Fibroblast of lung (primary cell): ENCODE measurements around the gene RASSF1. TPM values are rescaled to one million over a fixed set of nuclear protein-coding genes. Genes with fewer than 3 reads are reported as not detected.

Experiments used
- DNase-seq, 2 donors: peaks; one replicate each; pipeline versions ENCODE4 v3.0.0 to v3.0.0-alpha.2; 2010; ENCODE audit warnings: low read depth in 2 of 2
- H2AFZ ChIP-seq: 2 replicates; pipeline ENCODE4 v1.5.1; 2012; ENCODE audit warnings: low read length, control low read depth, inconsistent platforms
- H3K27ac ChIP-seq: 2 replicates; pipeline ENCODE4 v1.5.1; 2011; ENCODE audit warnings: low read length, control low read depth; ENCODE audit not compliant: insufficient read depth
- H3K27me3 ChIP-seq: 2 replicates; pipeline ENCODE4 v1.5.1; 2011; ENCODE audit warnings: mild to moderate bottlenecking, low read length; ENCODE audit not compliant: control insufficient read depth, insufficient read depth
- H3K36me3 ChIP-seq: 2 replicates; pipeline ENCODE4 v1.5.1; 2011; ENCODE audit warnings: low read length; ENCODE audit not compliant: control insufficient read depth, insufficient read depth
- H3K4me1 ChIP-seq: 2 replicates; pipeline ENCODE4 v1.5.1; 2011; ENCODE audit warnings: low read length; ENCODE audit not compliant: control insufficient read depth, insufficient read depth; ENCODE audit errors: extremely low read depth
- H3K4me2 ChIP-seq: 2 replicates; pipeline ENCODE4 v1.5.1; 2011; ENCODE audit warnings: low read length, control low read depth; ENCODE audit not compliant: insufficient read depth; ENCODE audit errors: extremely low read depth
- H3K4me3 ChIP-seq, 4 experiments: fragments of 200-600 bp in 1 of 4; sonication (generic) in 1 of 4; replicated peaks in 1 of 4; 2 replicates each; pipeline ENCODE4 v1.5.1; 2011 to 2016; ENCODE audit warnings: low read length in 4 of 4, low read depth in 3 of 4, mild to moderate bottlenecking in 3 of 4, control low read depth in 2 of 4, inconsistent platforms in 1 of 4, mixed read lengths in 1 of 4; ENCODE audit not compliant: insufficient read depth in 1 of 4; ENCODE audit errors: control extremely low read depth in 1 of 4
- H3K79me2 ChIP-seq: 2 replicates; pipeline ENCODE4 v1.5.1; 2012; ENCODE audit warnings: mild to moderate bottlenecking, low read length, inconsistent platforms; ENCODE audit not compliant: control insufficient read depth, insufficient read depth
- H3K9ac ChIP-seq: 2 replicates; pipeline ENCODE4 v1.5.1; 2011; ENCODE audit warnings: mild to moderate bottlenecking, low read length, control low read depth; ENCODE audit not compliant: insufficient read depth
- H3K9me3 ChIP-seq: 2 replicates; pipeline ENCODE4 v1.5.1; 2012; ENCODE audit warnings: low read depth, low read length; ENCODE audit not compliant: control insufficient read depth, insufficient read depth
- H4K20me1 ChIP-seq: 2 replicates; pipeline ENCODE4 v1.5.1; 2011; ENCODE audit warnings: low read length; ENCODE audit not compliant: control insufficient read depth, insufficient read depth; ENCODE audit errors: extremely low read depth
- CTCF ChIP-seq, 2 donors: IDR thresholded peaks in 1 of 2; conservative IDR thresholded peaks in 1 of 2; 1 replicate in 1 of 2; 2 replicates in 1 of 2; pipeline ENCODE4 v1.5.1; 2011 to 2012; ENCODE audit warnings: low read length in 2 of 2, control low read depth in 1 of 2, inconsistent platforms in 1 of 2, low read depth in 1 of 2, mild to moderate bottlenecking in 1 of 2
- EZH2 ChIP-seq: IDR thresholded peaks from 2 replicates; pipeline ENCODE4 v1.5.1; 2012; ENCODE audit warnings: low read length, control low read depth, mild to moderate bottlenecking; ENCODE audit errors: missing control alignments
- polyA plus RNA-seq, 2 donors: library from polyadenylated mRNA; depleted of rRNA in 1 of 2; stranded (reverse) in 1 of 2; unstranded in 1 of 2; fragments of >200 nt; gene quantifications; 2 replicates each; pipeline ENCODE4 v1.2.1, GENCODE V29; 2011 to 2012; ENCODE audit warnings: missing spikeins in 1 of 2
- total RNA-seq: library from RNA; depleted of rRNA; stranded (reverse); fragments of >200 nt; gene quantifications from 2 replicates; pipeline ENCODE4 v1.2.1, GENCODE V29; 2014

The RASSF1 gene
- total and polyA plus RNA-seq, 2 donors (not counting 1 experiment from before 2014, with no cell fraction given) = 32.4 to 41.7 TPM

- peak within 1 kb of the TSS; percentile 64 to 69 (median 66) for H3K4me3 ChIP-seq
Measured at GRCh38 chr3:50322386-50323091, 18.1 kb downstream of the RASSF1 start, which contains the start of gene HYAL2. Gene HYAL2 (minus strand): TSS chr3:50322745. CDS start chr3:50320489, 2,256 bp downstream.

GRCh38 chr3:50322115-50322385, 18.6 kb downstream of the RASSF1 start:
- DNase-seq = no peak
- H3K36me3 ChIP-seq = peaks cover 19% of the 10 kb centered on the region
- H3K4me2 ChIP-seq = peak overlapping the region; percentile 54
- H3K79me2 ChIP-seq = peaks cover 27% of the 10 kb centered on the region
- TF ChIP-seq CTCF (conservative IDR thresholded peaks at IDR 0.05 in 1 of 2, IDR thresholded peaks at IDR 0.05 in 1 of 2; ENCODE audit: low read depth in 1 of 2, low read length in 2 of 2) = no peak
- TF ChIP-seq EZH2 = no peak
- H4K20me1 ChIP-seq = no peaks in the 10 kb centered on the region
- no peaks in the 10 kb centered on the region for H3K27me3 ChIP-seq
- H3K27ac ChIP-seq = peak overlapping the region; percentile 99
- peaks cover 7% of the 10 kb centered on the region for H3K4me1 ChIP-seq
- peak overlapping the region; percentile 57 for H3K9ac ChIP-seq
- H3K9me3 ChIP-seq = no peaks in the 10 kb centered on the region
- H2AFZ ChIP-seq = peak overlapping the region; percentile 48
- H3K4me3 ChIP-seq = peak overlapping the region; percentile 30 to 69 (median 65)

More at GRCh38 chr3:50322386-50323091, 18.1 kb downstream of the RASSF1 start, which contains the start of gene HYAL2:
- Histone ChIP-seq H3K27ac (peak within 1 kb of the TSS; percentile 99), H3K9me3 (no peaks in the 10 kb centered on the region), H3K9ac (peak within 1 kb of the TSS; percentile 99), H3K4me1 (peaks cover 8% of the 10 kb centered on the region), H2AFZ (peak within 1 kb of the TSS; percentile 95), H3K36me3 (peaks cover 18% of the 10 kb centered on the region), H4K20me1 (no peaks in the 10 kb centered on the region), H3K4me2 (peak within 1 kb of the TSS; percentile 69), H3K27me3 (no peaks in the 10 kb centered on the region), H3K79me2 (peaks cover 32% of the 10 kb centered on the region)
- DNase-seq = no peak
- TF ChIP-seq EZH2 (no peak), CTCF (conservative IDR thresholded peaks at IDR 0.05 in 1 of 2, IDR thresholded peaks at IDR 0.05 in 1 of 2; ENCODE audit: low read depth in 1 of 2, low read length in 2 of 2) (no peak)

GRCh38 chr3:50321336-50322114, 19.1 kb downstream of the RASSF1 start:
- H2AFZ ChIP-seq = peak overlapping the region; percentile 95
- no peaks in the 10 kb centered on the region for H3K27me3 ChIP-seq
- peak overlapping the region; percentile 99 for H3K9ac ChIP-seq
- H3K9me3 ChIP-seq = no peaks in the 10 kb centered on the region
- peak; percentile 88 to 89 for DNase-seq
- H3K36me3 ChIP-seq = peaks cover 19% of the 10 kb centered on the region
- peak overlapping the region; percentile 99 for H3K27ac ChIP-seq
- no peaks in the 10 kb centered on the region for H4K20me1 ChIP-seq
- peaks cover 23% of the 10 kb centered on the region for H3K79me2 ChIP-seq
- H3K4me1 ChIP-seq = peaks cover 7% of the 10 kb centered on the region
- peak overlapping the region; percentile 64 to 69 (median 66) for H3K4me3 ChIP-seq
- H3K4me2 ChIP-seq = peak overlapping the region; percentile 69
- peak; percentile 11 to 41 for TF ChIP-seq CTCF (conservative IDR thresholded peaks at IDR 0.05 in 1 of 2, IDR thresholded peaks at IDR 0.05 in 1 of 2; ENCODE audit: low read depth in 1 of 2, low read length in 2 of 2)
- no peak for TF ChIP-seq EZH2
